Mesothelial cell of epicardium (in vitro differentiated cells): Measurements from ENCODE around the gene CHRNA9. TPM values are rescaled to one million over a fixed set of nuclear protein-coding genes. Genes with fewer than 3 reads are reported as not detected.
"Not testable (repeated sequence)": the region's sequence is repeated elsewhere in the genome, so short reads cannot be mapped to it uniquely, and the experiment has no call there.

Experiments used
- DNase-seq, 2 experiments: peaks; one replicate each; pipeline ENCODE4 v3.0.0; 2021; ENCODE audit warnings: low spot score in 2 of 2; ENCODE audit not compliant: unreplicated experiment in 2 of 2
- H3K27ac Mint-ChIP-seq: 2 replicates; pipeline ENCODE4 v1.8.0; 2021; ENCODE audit warnings: mixed read lengths
- H3K27me3 Mint-ChIP-seq: 2 replicates; pipeline ENCODE4 v1.8.0; 2021; ENCODE audit warnings: low read depth, mixed read lengths
- H3K36me3 Mint-ChIP-seq: 2 replicates; pipeline ENCODE4 v1.8.0; 2021; ENCODE audit warnings: mixed read lengths
- H3K4me1 Mint-ChIP-seq: 2 replicates; pipeline ENCODE4 v1.8.0; 2021; ENCODE audit warnings: mixed read lengths
- H3K4me3 Mint-ChIP-seq: 2 replicates; pipeline ENCODE4 v1.8.0; 2021; ENCODE audit warnings: mild to moderate bottlenecking, moderate library complexity, mixed read lengths
- H3K9me3 Mint-ChIP-seq: 2 replicates; pipeline ENCODE4 v1.8.0; 2021; ENCODE audit warnings: mixed read lengths
- total RNA-seq: library from RNA; stranded (reverse); gene quantifications from 3 replicates; pipeline ENCODE4 v1.2.1, GENCODE V29; 2021
- TF ChIP-seq, protein P1 (sequence below): fragments of 200-600 bp; sonication (generic); IDR thresholded peaks from one replicate; pipeline ENCODE4 v1.5.0; 2021; ENCODE audit warnings: antibody characterized with exemption; ENCODE audit not compliant: unreplicated experiment

The CHRNA9 gene
- total RNA-seq, 1 donor from 2014 or later, result not detected

DNA sequence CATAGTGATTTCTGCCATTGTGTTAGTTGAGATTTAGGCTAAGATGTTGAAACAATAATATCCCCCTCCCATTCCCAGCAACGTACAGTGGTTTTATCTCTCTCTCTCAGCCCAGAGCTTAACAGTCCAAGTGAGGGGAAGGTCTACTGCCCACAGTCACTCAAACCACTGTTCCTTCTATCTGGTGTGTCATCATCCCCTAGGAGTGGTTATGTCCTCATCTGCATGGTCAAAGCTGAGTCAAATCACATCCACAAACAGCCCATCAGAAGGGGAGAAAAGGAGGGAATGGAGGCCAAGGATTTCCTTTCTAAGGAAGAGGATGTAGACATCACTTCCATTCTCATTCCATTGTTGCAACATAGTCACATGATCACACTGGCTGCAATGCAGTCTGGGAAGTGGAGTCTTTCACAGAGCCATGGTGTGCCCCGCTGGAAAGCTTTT, 42.8 kb upstream of the CHRNA9 start:
- peaks cover 19% of the 10 kb centered on the region for H3K4me1 Mint-ChIP-seq
- TF ChIP-seq, protein P1, sequence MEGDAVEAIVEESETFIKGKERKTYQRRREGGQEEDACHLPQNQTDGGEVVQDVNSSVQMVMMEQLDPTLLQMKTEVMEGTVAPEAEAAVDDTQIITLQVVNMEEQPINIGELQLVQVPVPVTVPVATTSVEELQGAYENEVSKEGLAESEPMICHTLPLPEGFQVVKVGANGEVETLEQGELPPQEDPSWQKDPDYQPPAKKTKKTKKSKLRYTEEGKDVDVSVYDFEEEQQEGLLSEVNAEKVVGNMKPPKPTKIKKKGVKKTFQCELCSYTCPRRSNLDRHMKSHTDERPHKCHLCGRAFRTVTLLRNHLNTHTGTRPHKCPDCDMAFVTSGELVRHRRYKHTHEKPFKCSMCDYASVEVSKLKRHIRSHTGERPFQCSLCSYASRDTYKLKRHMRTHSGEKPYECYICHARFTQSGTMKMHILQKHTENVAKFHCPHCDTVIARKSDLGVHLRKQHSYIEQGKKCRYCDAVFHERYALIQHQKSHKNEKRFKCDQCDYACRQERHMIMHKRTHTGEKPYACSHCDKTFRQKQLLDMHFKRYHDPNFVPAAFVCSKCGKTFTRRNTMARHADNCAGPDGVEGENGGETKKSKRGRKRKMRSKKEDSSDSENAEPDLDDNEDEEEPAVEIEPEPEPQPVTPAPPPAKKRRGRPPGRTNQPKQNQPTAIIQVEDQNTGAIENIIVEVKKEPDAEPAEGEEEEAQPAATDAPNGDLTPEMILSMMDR, result no peak
- no peak overlapping the region for H3K27ac Mint-ChIP-seq
- no peaks in the 10 kb centered on the region for H3K36me3 Mint-ChIP-seq
- H3K4me3 Mint-ChIP-seq, result no peak overlapping the region
- no peaks in the 10 kb centered on the region for H3K9me3 Mint-ChIP-seq
- DNase-seq, result no peak
- H3K27me3 Mint-ChIP-seq, result no peaks in the 10 kb centered on the region

DNA sequence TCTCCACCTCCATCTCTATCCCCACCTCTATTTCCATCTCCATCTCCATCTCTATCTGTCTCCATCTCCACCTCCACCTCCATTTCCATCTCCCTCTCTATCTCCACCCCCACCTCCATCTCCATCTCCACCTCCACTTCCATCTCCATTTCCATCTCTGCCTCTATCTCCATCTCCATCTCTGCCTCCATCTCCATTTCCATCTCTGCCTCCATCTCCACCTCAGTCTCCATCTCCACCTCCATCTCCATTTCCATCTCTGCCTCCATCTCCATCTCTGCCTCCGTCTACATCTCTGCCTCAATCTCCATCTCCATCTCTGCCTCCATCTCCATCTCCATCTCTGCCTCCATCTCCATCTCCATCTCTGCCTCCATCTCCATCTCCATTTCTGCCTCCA, 40.8 kb upstream of the CHRNA9 start:
- H3K27ac Mint-ChIP-seq, result no peak overlapping the region
- DNase-seq, result no peak
- TF ChIP-seq, protein P1, result no peak
- no peaks in the 10 kb centered on the region for H3K36me3 Mint-ChIP-seq
- H3K27me3 Mint-ChIP-seq, result no peaks in the 10 kb centered on the region
- no peak overlapping the region for H3K4me3 Mint-ChIP-seq
- H3K4me1 Mint-ChIP-seq, result peaks cover 19% of the 10 kb centered on the region
- no peaks in the 10 kb centered on the region for H3K9me3 Mint-ChIP-seq

DNA sequence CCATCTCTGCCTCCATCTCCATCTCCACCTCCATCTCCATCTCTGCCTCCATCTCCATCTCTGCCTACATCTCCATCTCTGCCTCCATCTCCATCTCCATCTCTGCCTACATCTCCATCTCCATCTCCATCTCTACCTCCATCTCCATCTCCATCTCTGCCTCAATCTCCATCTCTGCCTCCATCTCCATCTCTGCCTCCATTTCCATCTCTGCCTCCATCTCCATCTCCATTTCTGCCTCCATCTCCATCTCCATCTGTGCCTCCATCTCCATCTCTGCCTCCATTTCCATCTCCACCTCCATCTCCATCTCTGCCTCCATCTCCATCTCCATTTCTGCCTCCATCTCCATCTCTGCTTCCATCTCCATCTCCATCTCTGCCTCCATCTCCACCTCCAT, 40.1 kb upstream of the CHRNA9 start:
- H3K4me1 Mint-ChIP-seq, result peaks cover 14% of the 10 kb centered on the region
- not testable (repeated sequence) for H3K9me3 Mint-ChIP-seq, H3K4me3 Mint-ChIP-seq, DNase-seq, H3K27me3 Mint-ChIP-seq, H3K36me3 Mint-ChIP-seq, H3K27ac Mint-ChIP-seq

DNA sequence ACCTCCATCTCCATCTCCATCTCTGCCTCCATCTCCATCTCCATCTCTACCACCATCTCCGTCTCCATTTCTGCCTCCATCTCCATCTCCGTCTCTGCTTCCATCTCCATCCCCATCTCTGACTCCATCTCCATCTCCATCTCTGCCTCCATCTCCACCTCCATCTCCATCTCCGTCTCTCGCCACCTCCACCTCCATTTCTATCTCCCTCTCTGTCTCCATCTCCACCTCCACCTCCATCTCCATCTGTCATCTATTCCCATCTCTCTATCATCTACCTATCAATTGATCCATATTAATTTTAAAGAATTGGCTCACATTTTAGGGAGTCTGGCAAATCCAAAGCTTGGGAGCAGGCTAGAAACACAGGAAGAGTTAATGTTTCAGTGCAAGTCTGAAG, 39.6 kb upstream of the CHRNA9 start:
- Mint-ChIP-seq H3K27me3 (no peaks in the 10 kb centered on the region), H3K27ac (no peak overlapping the region), H3K4me3 (no peak overlapping the region), H3K36me3 (no peaks in the 10 kb centered on the region), H3K9me3 (no peaks in the 10 kb centered on the region), H3K4me1 (peaks cover 9% of the 10 kb centered on the region)
- TF ChIP-seq, protein P1, result no peak
- no peak for DNase-seq

DNA sequence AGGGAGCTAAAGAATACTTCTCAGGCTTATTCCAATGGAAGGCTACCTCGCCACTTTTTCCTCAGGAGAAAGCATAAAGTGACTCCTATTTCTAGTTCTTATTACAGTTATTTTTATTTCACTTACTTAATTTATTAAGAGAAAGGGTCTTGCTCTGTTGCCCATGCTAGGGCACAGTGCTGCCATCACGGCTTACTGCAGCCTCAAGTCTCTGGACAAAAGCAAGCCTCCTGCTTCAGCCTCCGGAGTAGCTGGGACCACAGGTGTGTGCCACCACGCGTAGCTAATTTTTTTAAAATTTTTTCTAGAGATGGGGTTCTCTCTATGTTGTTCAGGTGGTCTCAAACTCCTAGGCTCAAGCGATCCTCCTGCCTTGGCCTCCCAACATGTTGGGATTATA, 36.0 kb upstream of the CHRNA9 start:
- H3K27ac Mint-ChIP-seq, result no peak overlapping the region
- H3K36me3 Mint-ChIP-seq, result no peaks in the 10 kb centered on the region
- H3K9me3 Mint-ChIP-seq, result peaks cover 3% of the 10 kb centered on the region
- DNase-seq, result no peak
- TF ChIP-seq, protein P1, result no peak
- no peaks in the 10 kb centered on the region for H3K27me3 Mint-ChIP-seq
- H3K4me1 Mint-ChIP-seq, result no peaks in the 10 kb centered on the region
- H3K4me3 Mint-ChIP-seq, result no peak overlapping the region

DNA sequence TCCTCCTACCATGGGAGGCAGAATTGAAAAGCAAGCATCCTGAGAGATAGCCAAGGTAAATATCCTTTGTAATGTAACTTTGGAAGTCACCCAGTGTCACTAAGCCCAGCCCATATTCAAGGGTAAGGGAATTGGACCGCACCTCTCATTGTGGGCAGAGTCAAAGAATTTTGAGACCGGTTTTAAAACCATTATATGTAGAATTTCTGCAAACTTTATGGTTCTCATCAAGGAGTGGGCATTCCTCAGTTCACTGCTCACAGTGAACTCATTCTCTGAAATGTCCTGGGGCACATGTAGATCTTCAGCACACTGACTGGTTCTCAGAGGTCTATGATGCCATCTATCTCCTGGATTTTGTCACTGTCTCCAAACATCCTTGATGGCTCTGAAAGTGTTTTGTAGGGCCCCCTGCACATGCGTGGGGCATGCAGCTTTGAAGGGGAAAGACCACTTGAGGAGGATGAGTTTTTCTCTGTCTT, 35.3 kb upstream of the CHRNA9 start:
- no peak overlapping the region for H3K4me3 Mint-ChIP-seq
- TF ChIP-seq, protein P1, result no peak
- H3K4me1 Mint-ChIP-seq, result no peaks in the 10 kb centered on the region
- H3K27me3 Mint-ChIP-seq, result no peaks in the 10 kb centered on the region
- peaks cover 8% of the 10 kb centered on the region for H3K9me3 Mint-ChIP-seq
- H3K36me3 Mint-ChIP-seq, result no peaks in the 10 kb centered on the region
- H3K27ac Mint-ChIP-seq, result no peak overlapping the region
- no peak for DNase-seq
